DND-41 (cell line): ENCODE results near the gene MGAT5.

Experiments
- ATAC-seq: fragments of 200-7000 bp; cut with Tn5 transposase; 3 replicates; pipeline ENCODE4 v1.9.1; 2021; ENCODE audit warnings: low read depth; ENCODE audit not compliant: insufficient read depth
- DNase-seq: peaks from one replicate; pipeline ENCODE4 v3.0.0-alpha.2; 2020
- H2AFZ ChIP-seq: 2 replicates; pipeline ENCODE4 v1.6.0; 2012; ENCODE audit warnings: low read depth, low read length
- H3K27ac ChIP-seq: 2 replicates; pipeline ENCODE4 v1.5.1; 2012; ENCODE audit warnings: low read length, inconsistent platforms
- H3K27me3 ChIP-seq: fragments of 200-600 bp; sonication (generic); 2 replicates; pipeline ENCODE4 v1.6.0; 2012; ENCODE audit warnings: low read length, mild to moderate bottlenecking, inconsistent platforms; ENCODE audit not compliant: insufficient read depth, poor library complexity
- H3K36me3 ChIP-seq: 2 replicates; pipeline ENCODE4 v1.5.1; 2012; ENCODE audit warnings: low read length, inconsistent platforms; ENCODE audit not compliant: insufficient read depth
- H3K4me1 ChIP-seq: 2 replicates; pipeline ENCODE4 v1.5.1; 2012; ENCODE audit warnings: mild to moderate bottlenecking, low read length; ENCODE audit not compliant: insufficient read depth
- H3K4me2 ChIP-seq: 2 replicates; pipeline ENCODE4 v1.6.0; 2012; ENCODE audit warnings: mild to moderate bottlenecking, moderate library complexity, low read length, inconsistent platforms; ENCODE audit not compliant: insufficient read depth
- H3K4me3 ChIP-seq, 2 experiments: fragments of 200-600 bp in 1 of 2; shearing (Covaris generic) in 1 of 2; 2 replicates each; pipeline ENCODE4 v1.5.1; 2012 to 2016; ENCODE audit warnings: inconsistent platforms in 2 of 2, low read length in 2 of 2, mild to moderate bottlenecking in 2 of 2, low read depth in 1 of 2, moderate library complexity in 1 of 2
- H3K79me2 ChIP-seq: 2 replicates; pipeline ENCODE4 v1.6.0; 2012; ENCODE audit warnings: low read length, inconsistent platforms; ENCODE audit not compliant: insufficient read depth
- H3K9ac ChIP-seq: 2 replicates; pipeline ENCODE4 v1.6.0; 2012; ENCODE audit warnings: low read depth, mild to moderate bottlenecking, inconsistent platforms, low read length, moderate library complexity
- H3K9me3 ChIP-seq: 2 replicates; pipeline ENCODE4 v1.5.1; 2012; ENCODE audit warnings: low read length, moderate library complexity, mild to moderate bottlenecking, inconsistent platforms; ENCODE audit not compliant: insufficient read depth, severe bottlenecking
- H4K20me1 ChIP-seq: 2 replicates; pipeline ENCODE4 v1.6.0; 2012; ENCODE audit warnings: low read length; ENCODE audit not compliant: insufficient read depth
- EZH2 ChIP-seq: IDR thresholded peaks from 3 replicates; pipeline ENCODE4 v1.6.1; 2012; ENCODE audit warnings: borderline replicate concordance, low read depth, mild to moderate bottlenecking, moderate library complexity, low read length, inconsistent platforms; ENCODE audit not compliant: severe bottlenecking
- TF ChIP-seq, protein P1 (sequence below): IDR thresholded peaks from 2 replicates; pipeline ENCODE4 v1.5.1; 2012; ENCODE audit warnings: borderline replicate concordance, low read length, moderate library complexity, mild to moderate bottlenecking; ENCODE audit not compliant: poor library complexity, severe bottlenecking; ENCODE audit errors: extremely low read depth

The MGAT5 gene

DNA sequence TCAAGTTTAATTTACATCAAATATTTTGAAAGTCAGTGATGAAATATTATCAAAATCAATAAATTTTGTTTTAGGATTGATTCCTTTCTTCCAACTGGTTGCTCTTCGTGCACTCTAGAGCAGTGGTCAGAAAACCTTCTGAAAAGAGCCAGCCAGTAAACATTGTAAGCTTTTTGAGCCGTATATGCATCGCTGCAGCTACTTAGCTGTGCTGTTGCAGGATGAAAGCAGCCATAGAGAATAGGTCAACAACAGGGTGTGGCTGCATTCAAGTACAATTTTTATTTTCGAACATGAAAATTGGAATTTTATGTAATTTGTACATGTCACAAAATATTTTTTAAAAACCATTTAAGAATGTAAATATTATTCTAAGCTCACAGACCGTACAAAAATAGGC lies 94.9 kb downstream of the MGAT5 start:
- no peak for ATAC-seq
- H3K36me3 ChIP-seq = peaks cover 55% of the 10 kb centered on the region
- TF ChIP-seq, protein P1, sequence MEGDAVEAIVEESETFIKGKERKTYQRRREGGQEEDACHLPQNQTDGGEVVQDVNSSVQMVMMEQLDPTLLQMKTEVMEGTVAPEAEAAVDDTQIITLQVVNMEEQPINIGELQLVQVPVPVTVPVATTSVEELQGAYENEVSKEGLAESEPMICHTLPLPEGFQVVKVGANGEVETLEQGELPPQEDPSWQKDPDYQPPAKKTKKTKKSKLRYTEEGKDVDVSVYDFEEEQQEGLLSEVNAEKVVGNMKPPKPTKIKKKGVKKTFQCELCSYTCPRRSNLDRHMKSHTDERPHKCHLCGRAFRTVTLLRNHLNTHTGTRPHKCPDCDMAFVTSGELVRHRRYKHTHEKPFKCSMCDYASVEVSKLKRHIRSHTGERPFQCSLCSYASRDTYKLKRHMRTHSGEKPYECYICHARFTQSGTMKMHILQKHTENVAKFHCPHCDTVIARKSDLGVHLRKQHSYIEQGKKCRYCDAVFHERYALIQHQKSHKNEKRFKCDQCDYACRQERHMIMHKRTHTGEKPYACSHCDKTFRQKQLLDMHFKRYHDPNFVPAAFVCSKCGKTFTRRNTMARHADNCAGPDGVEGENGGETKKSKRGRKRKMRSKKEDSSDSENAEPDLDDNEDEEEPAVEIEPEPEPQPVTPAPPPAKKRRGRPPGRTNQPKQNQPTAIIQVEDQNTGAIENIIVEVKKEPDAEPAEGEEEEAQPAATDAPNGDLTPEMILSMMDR = no peak
- no peak for TF ChIP-seq EZH2

DNA sequence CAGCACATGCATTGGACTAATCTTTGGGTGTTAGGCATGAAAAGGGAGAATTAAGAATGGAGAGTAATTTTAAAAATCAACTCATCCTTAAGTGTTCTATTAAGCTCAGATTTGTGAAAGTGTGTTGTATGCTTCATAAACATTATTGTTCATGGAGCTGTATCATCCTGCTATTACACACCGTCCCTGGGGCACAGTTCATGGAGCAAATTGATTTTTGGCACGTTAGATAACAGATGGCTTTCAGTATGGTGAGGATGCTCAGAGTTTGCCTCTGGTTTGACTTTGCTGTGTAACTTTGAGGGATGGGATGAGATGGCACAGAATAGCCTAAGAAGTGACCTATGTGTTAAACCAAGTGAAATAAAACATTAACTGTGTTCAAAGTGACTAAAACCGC lies 97.1 kb downstream of the MGAT5 start:
- DNase-seq = no peak
- H3K36me3 ChIP-seq = peaks cover 61% of the 10 kb centered on the region

More for the DNA sequence above, 94.9 kb downstream of the MGAT5 start:
- H3K4me2 ChIP-seq = no peak overlapping the region
- no peaks in the 10 kb centered on the region for H3K4me1 ChIP-seq
- no peaks in the 10 kb centered on the region for H3K27me3 ChIP-seq
- no peak overlapping the region for H3K27ac ChIP-seq
- no peaks in the 10 kb centered on the region for H4K20me1 ChIP-seq
- no peak overlapping the region for H3K9ac ChIP-seq
- no peak overlapping the region for H3K4me3 ChIP-seq
- no peak overlapping the region for H2AFZ ChIP-seq
- no peaks in the 10 kb centered on the region for H3K79me2 ChIP-seq
- DNase-seq = no peak
- H3K9me3 ChIP-seq = no peaks in the 10 kb centered on the region

DNA sequence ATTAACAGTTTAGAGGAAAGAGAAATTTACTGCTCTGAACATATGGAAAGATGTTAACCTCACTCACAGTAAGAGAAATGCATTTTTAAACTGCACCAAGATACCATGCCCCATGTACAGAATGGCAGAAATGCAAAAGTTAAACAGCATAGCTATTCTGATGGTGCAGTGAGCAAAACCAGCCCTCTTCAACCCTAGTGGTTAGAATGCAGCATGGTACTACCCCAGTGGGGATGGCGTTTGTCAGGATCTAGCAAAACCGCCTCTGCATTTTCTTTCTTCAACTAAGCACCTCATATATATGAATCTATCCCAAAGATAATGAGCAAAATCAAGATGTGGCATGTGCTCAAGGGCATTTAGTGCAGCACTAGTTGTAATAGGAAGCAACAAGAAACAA lies 98.0 kb downstream of the MGAT5 start:
- H3K79me2 ChIP-seq = no peaks in the 10 kb centered on the region
- H3K27ac ChIP-seq = no peak overlapping the region
- H2AFZ ChIP-seq = no peak overlapping the region
- no peak for ATAC-seq
- no peak overlapping the region for H3K4me3 ChIP-seq
- DNase-seq = no peak
- no peaks in the 10 kb centered on the region for H3K4me1 ChIP-seq
- no peaks in the 10 kb centered on the region for H3K27me3 ChIP-seq
- H3K9me3 ChIP-seq = no peaks in the 10 kb centered on the region
- no peak overlapping the region for H3K9ac ChIP-seq
- H3K36me3 ChIP-seq = peaks cover 64% of the 10 kb centered on the region
- no peak overlapping the region for H3K4me2 ChIP-seq
- no peak for TF ChIP-seq EZH2
- TF ChIP-seq, protein P1 = no peak
- no peaks in the 10 kb centered on the region for H4K20me1 ChIP-seq

More for the DNA sequence above, 97.1 kb downstream of the MGAT5 start:
- Histone ChIP-seq H3K4me2 (no peak overlapping the region), H3K9me3 (no peaks in the 10 kb centered on the region), H3K9ac (no peak overlapping the region), H4K20me1 (no peaks in the 10 kb centered on the region), H2AFZ (no peak overlapping the region), H3K27ac (no peak overlapping the region), H3K4me1 (no peaks in the 10 kb centered on the region), H3K79me2 (no peaks in the 10 kb centered on the region), H3K4me3 (no peak overlapping the region), H3K27me3 (no peaks in the 10 kb centered on the region)
- TF ChIP-seq, protein P1 = no peak
- no peak for TF ChIP-seq EZH2
- ATAC-seq = no peak

DNA sequence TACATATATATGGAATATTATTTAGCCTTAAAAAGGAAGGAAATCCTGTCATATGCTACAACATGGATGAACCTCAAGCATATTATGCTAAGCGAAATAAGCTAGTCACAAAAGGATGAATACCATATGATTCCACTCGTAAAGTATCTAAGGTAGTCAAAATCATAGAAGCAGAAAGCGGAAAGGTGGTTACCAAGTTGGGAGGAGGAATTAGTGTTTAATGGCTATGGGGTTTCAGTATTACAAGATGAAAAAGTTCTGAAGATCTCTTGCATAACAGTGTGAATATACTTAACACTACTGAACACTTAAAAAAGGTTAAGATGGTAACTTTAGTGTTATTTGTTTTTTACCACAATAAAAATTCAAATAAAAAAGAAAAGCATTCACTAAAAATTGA lies 99.0 kb downstream of the MGAT5 start:
- H3K36me3 ChIP-seq = peaks cover 63% of the 10 kb centered on the region
- no peak overlapping the region for H3K27ac ChIP-seq
- H3K9ac ChIP-seq = no peak overlapping the region
- H3K4me2 ChIP-seq = no peak overlapping the region
- no peak overlapping the region for H3K4me3 ChIP-seq
- no peaks in the 10 kb centered on the region for H3K79me2 ChIP-seq
- H3K27me3 ChIP-seq = no peaks in the 10 kb centered on the region
- no peak for ATAC-seq
- no peaks in the 10 kb centered on the region for H3K4me1 ChIP-seq
- no peak for DNase-seq
- no peak for TF ChIP-seq EZH2
- TF ChIP-seq, protein P1 = no peak
- H4K20me1 ChIP-seq = no peaks in the 10 kb centered on the region
- H3K9me3 ChIP-seq = no peaks in the 10 kb centered on the region
- no peak overlapping the region for H2AFZ ChIP-seq
